Panc1 (cell line): Measurements from ENCODE around the gene NAA16. TPM values are rescaled to one million over a fixed set of nuclear protein-coding genes. Genes with fewer than 3 reads are reported as not detected.

Experiments
- ATAC-seq: fragments of 200-7000 bp; cut with Tn5 transposase; 2 replicates; pipeline ENCODE4 v1.9.1; 2020; ENCODE audit warnings: mild to moderate bottlenecking, moderate library complexity
- BruUV-seq: library from RNA; stranded (reverse); fragments of 400-500 nt; replicated peaks from 2 replicates; lab custom pipeline; 2021; lab: Mats Ljungman, UMichigan
- CTCF ChIA-PET: fragments of 300-600 bp; sonication (Branson Sonifier 250); formaldehyde crosslinking; loops from one replicate; lab custom pipeline; 2022; ENCODE audit warnings: antibody characterized with exemption; lab: Charles Lee
- POLR2A ChIA-PET: fragments of 300-600 bp; sonication (Branson Sonifier 250); formaldehyde crosslinking; loops from one replicate; lab custom pipeline; 2022; ENCODE audit warnings: antibody characterized with exemption; lab: Charles Lee
- DNase-seq: peaks from one replicate; pipeline ENCODE4 v3.0.0-alpha.2; 2010; ENCODE audit warnings: low read depth, low spot score
- H3K27ac ChIP-seq: 2 replicates; pipeline ENCODE4 v1.5.1; 2011; ENCODE audit warnings: mild to moderate bottlenecking, low read length, inconsistent platforms
- H3K27me3 ChIP-seq: fragments of 200-500 bp; sonication (Bioruptor generic); 2 replicates; pipeline ENCODE4 v1.6.0; 2014; ENCODE audit warnings: low read length, inconsistent platforms; ENCODE audit not compliant: control insufficient read depth, insufficient read depth
- H3K36me3 ChIP-seq: fragments of 200-500 bp; sonication (Bioruptor generic); 2 replicates; pipeline ENCODE4 v1.5.1; 2014; ENCODE audit warnings: inconsistent platforms, mild to moderate bottlenecking, low read length, moderate library complexity; ENCODE audit not compliant: control insufficient read depth, insufficient read depth
- H3K4me1 ChIP-seq: 2 replicates; pipeline ENCODE4 v1.5.1; 2011; ENCODE audit warnings: inconsistent platforms, mild to moderate bottlenecking, low read length, moderate library complexity; ENCODE audit not compliant: control insufficient read depth, insufficient read depth
- H3K4me3 ChIP-seq, 2 experiments: 2 replicates each; pipeline ENCODE4 v1.5.1; 2011 to 2012; ENCODE audit warnings: low read depth in 2 of 2, low read length in 2 of 2, mild to moderate bottlenecking in 2 of 2, inconsistent platforms in 1 of 2, moderate library complexity in 1 of 2
- H3K9me3 ChIP-seq: fragments of 200-500 bp; sonication (Bioruptor generic); 2 replicates; pipeline ENCODE4 v1.5.1; 2014; ENCODE audit warnings: low read depth, mild to moderate bottlenecking, inconsistent platforms, low read length, moderate library complexity; ENCODE audit not compliant: control insufficient read depth, insufficient read depth
- CTCF ChIP-seq: fragments of 450-650 bp; IDR thresholded peaks from 2 replicates; pipeline ENCODE4 v1.5.1; 2017; ENCODE audit warnings: mild to moderate bottlenecking
- POLR2AphosphoS5 ChIP-seq: IDR thresholded peaks from 2 replicates; pipeline ENCODE4 v1.6.1; 2012; ENCODE audit warnings: mild to moderate bottlenecking, low read depth, low read length, moderate library complexity
- REST ChIP-seq, 2 experiments: IDR thresholded peaks; 2 replicates each; pipeline ENCODE4 v1.6.1; 2011 to 2012; ENCODE audit warnings: low read depth in 2 of 2, control low read depth in 1 of 2, low read length in 1 of 2, mild to moderate bottlenecking in 1 of 2, moderate library complexity in 1 of 2; ENCODE audit not compliant: insufficient read depth in 1 of 2
- SIN3A ChIP-seq: IDR thresholded peaks from 2 replicates; pipeline ENCODE4 v1.6.1; 2012; ENCODE audit warnings: low read depth, mild to moderate bottlenecking, low read length, moderate library complexity, borderline replicate concordance; ENCODE audit not compliant: insufficient read depth
- TCF7L2 ChIP-seq: IDR thresholded peaks from 2 replicates; pipeline ENCODE4 v1.6.1; 2011; ENCODE audit warnings: mild to moderate bottlenecking, low read depth, low read length, inconsistent platforms
- in situ Hi-C: cut with HindIII; loops from 2 replicates; pipeline ENCODE4 v1.10.0; 2016; ENCODE audit warnings: low sequenced_read_pairs, low pct_unique_long_range_greater_than_20kb
- intact Hi-C: fragments of 100-400 bp; cut with micrococcal nuclease; formaldehyde crosslinking; loops from one replicate; pipeline ENCODE4 v1.10.0; 2022; ENCODE audit not compliant: unreplicated experiment
- total RNA-seq: library from RNA; stranded (reverse); gene quantifications from one replicate; pipeline ENCODE4 v1.2.1, GENCODE V29; 2021; ENCODE audit not compliant: unreplicated experiment

Gene NAA16
- total RNA-seq, 1 experiment from 2014 or later, result 24.2 TPM

GRCh38 chr13:41409611-41410010, 98.5 kb downstream of the NAA16 start:
- no peaks in the 10 kb centered on the region for H3K9me3 ChIP-seq
- no peak overlapping the region for H3K4me3 ChIP-seq
- in situ Hi-C loops (no loop called here), intact Hi-C loops (no loop called here)
- ATAC-seq (no peak), DNase-seq (no peak)
- ChIA-PET CTCF (no interaction called here), POLR2A (interaction anchor here (0.6 kb wide), 1 partner anchor 251 kb away, joined by 5 read pairs; no protein-coding TSS in a partner anchor)
- H3K27ac ChIP-seq, result no peak overlapping the region
- no peaks in the 10 kb centered on the region for H3K36me3 ChIP-seq
- no peaks in the 10 kb centered on the region for H3K4me1 ChIP-seq
- TF ChIP-seq SIN3A (no peak), REST (IDR thresholded peaks at IDR 0.05; ENCODE audit: insufficient read depth in 1 of 2, low read depth in 2 of 2, low read length in 1 of 2) (no peak), TCF7L2 (no peak), POLR2AphosphoS5 (no peak), CTCF (no peak)
- H3K27me3 ChIP-seq, result no peaks in the 10 kb centered on the region
- no TSS peak for BruUV-seq

- ATAC-seq, result no peak
- in situ Hi-C loops, result no loop called here
Observed at GRCh38 chr13:41411060-41411459, 100.0 kb downstream of the NAA16 start.

GRCh38 chr13:41411522-41411921, 100.5 kb downstream of the NAA16 start:
- ATAC-seq (no peak; the same call in 1 of the 2 replicates), DNase-seq (no peak)
- Histone ChIP-seq H3K4me1 (no peaks in the 10 kb centered on the region), H3K4me3 (no peak overlapping the region), H3K9me3 (no peaks in the 10 kb centered on the region), H3K36me3 (no peaks in the 10 kb centered on the region), H3K27me3 (no peaks in the 10 kb centered on the region), H3K27ac (no peak overlapping the region)
- BruUV-seq, result no TSS peak
- TF ChIP-seq TCF7L2, result no peak
- TF ChIP-seq REST (IDR thresholded peaks at IDR 0.05; ENCODE audit: insufficient read depth in 1 of 2, low read depth in 2 of 2, low read length in 1 of 2), result no peak
- TF ChIP-seq CTCF, result peak; percentile 37
- CTCF ChIA-PET, result interaction anchor here (0.8 kb wide), 1 partner anchor 47 kb away, joined by 3 read pairs; no protein-coding TSS in a partner anchor
- intact Hi-C loops (no loop called here), in situ Hi-C loops (no loop called here)
- POLR2A ChIA-PET, result interaction anchor here (0.5 kb wide), 1 partner anchor 270 kb away, joined by 7 read pairs; no protein-coding TSS in a partner anchor

More at GRCh38 chr13:41411060-41411459, 100.0 kb downstream of the NAA16 start:
- ChIA-PET POLR2A (no interaction called here), CTCF (no interaction called here)
- H3K36me3 ChIP-seq, result no peaks in the 10 kb centered on the region
- no peak for DNase-seq
- H3K27ac ChIP-seq, result no peak overlapping the region
- BruUV-seq, result no TSS peak
- intact Hi-C loops, result no loop called here
- no peak overlapping the region for H3K4me3 ChIP-seq
- TF ChIP-seq POLR2AphosphoS5 (no peak), TCF7L2 (no peak)
- no peaks in the 10 kb centered on the region for H3K27me3 ChIP-seq
- no peaks in the 10 kb centered on the region for H3K4me1 ChIP-seq
- no peaks in the 10 kb centered on the region for H3K9me3 ChIP-seq
